H9 (cell line): Measurements from ENCODE around the gene RDM1. TPM values are rescaled to one million over a fixed set of nuclear protein-coding genes. Genes with fewer than 3 reads are reported as not detected.

Experiments used
- DNase-seq: peaks from one replicate; pipeline ENCODE4 v3.0.0-alpha.2; 2017
- H2AFZ ChIP-seq: one replicate; pipeline ENCODE4 v1.6.1; 2013; ENCODE audit warnings: mild to moderate bottlenecking, low read length, control low read depth, moderate library complexity
- H2AK5ac ChIP-seq: 2 replicates; pipeline ENCODE4 v1.6.1; 2013; ENCODE audit warnings: low read length, control low read depth, mixed read lengths; ENCODE audit not compliant: insufficient read length
- H2BK120ac ChIP-seq: one replicate; pipeline ENCODE4 v1.6.1; 2013; ENCODE audit warnings: low read depth, mild to moderate bottlenecking, low read length, control low read depth, inconsistent platforms; ENCODE audit not compliant: poor library complexity, severe bottlenecking
- H2BK12ac ChIP-seq: 2 replicates; pipeline ENCODE4 v1.6.1; 2013; ENCODE audit warnings: low read length, control low read depth, mixed read lengths, low read depth; ENCODE audit not compliant: insufficient read length
- H2BK15ac ChIP-seq: 2 replicates; pipeline ENCODE4 v1.6.1; 2013; ENCODE audit warnings: low read depth, low read length, control low read depth
- H2BK20ac ChIP-seq: one replicate; pipeline ENCODE4 v1.6.1; 2013; ENCODE audit warnings: low read depth, mild to moderate bottlenecking, low read length, control low read depth, inconsistent platforms; ENCODE audit not compliant: poor library complexity, severe bottlenecking
- H2BK5ac ChIP-seq: 2 replicates; pipeline ENCODE4 v1.6.1; 2013; ENCODE audit warnings: low read length, control low read depth, mixed read lengths; ENCODE audit not compliant: insufficient read length
- H3K14ac ChIP-seq: 2 replicates; pipeline ENCODE4 v1.6.1; 2013; ENCODE audit warnings: low read length, control low read depth; ENCODE audit not compliant: insufficient read depth
- H3K18ac ChIP-seq: 2 replicates; pipeline ENCODE4 v1.6.1; 2013; ENCODE audit warnings: low read depth, mild to moderate bottlenecking, mixed read lengths, low read length, control low read depth; ENCODE audit not compliant: insufficient read length
- H3K23ac ChIP-seq: 2 replicates; pipeline ENCODE4 v1.6.1; 2013; ENCODE audit warnings: low read length, control low read depth, mixed read lengths, low read depth; ENCODE audit not compliant: insufficient read length
- H3K23me2 ChIP-seq: 2 replicates; pipeline ENCODE4 v1.6.1; 2013; ENCODE audit warnings: low read depth, mild to moderate bottlenecking, mixed read lengths, low read length, control low read depth; ENCODE audit not compliant: insufficient read length, poor library complexity, severe bottlenecking
- H3K27ac ChIP-seq: 2 replicates; pipeline ENCODE4 v1.5.1; 2013; ENCODE audit warnings: low read length, control low read depth, mixed read lengths, low read depth; ENCODE audit not compliant: insufficient read length
- H3K27me3 ChIP-seq: 2 replicates; pipeline ENCODE4 v1.6.1; 2013; ENCODE audit warnings: low read length, control low read depth, inconsistent platforms; ENCODE audit not compliant: insufficient read depth
- H3K4ac ChIP-seq: 2 replicates; pipeline ENCODE4 v1.6.1; 2013; ENCODE audit warnings: low read depth, mild to moderate bottlenecking, control low read depth, inconsistent platforms, low read length, moderate library complexity
- H3K4me1 ChIP-seq: 2 replicates; pipeline ENCODE4 v1.6.1; 2013; ENCODE audit warnings: low read length, control low read depth, inconsistent platforms; ENCODE audit not compliant: insufficient read depth
- H3K4me2 ChIP-seq: 2 replicates; pipeline ENCODE4 v1.6.1; 2013; ENCODE audit warnings: low read length, control low read depth, mixed read lengths; ENCODE audit not compliant: insufficient read length, insufficient read depth
- H3K56ac ChIP-seq: 2 replicates; pipeline ENCODE4 v1.6.1; 2013; ENCODE audit warnings: low read depth, mild to moderate bottlenecking, mixed read lengths, low read length, control low read depth; ENCODE audit not compliant: insufficient read length
- H3K79me1 ChIP-seq: 2 replicates; pipeline ENCODE4 v1.6.1; 2013; ENCODE audit warnings: low read depth, mild to moderate bottlenecking, moderate library complexity, low read length, control low read depth, inconsistent platforms; ENCODE audit not compliant: insufficient read depth, poor library complexity, severe bottlenecking
- H3K79me2 ChIP-seq: 2 replicates; pipeline ENCODE4 v1.6.1; 2013; ENCODE audit warnings: low read length, control low read depth, inconsistent platforms; ENCODE audit not compliant: insufficient read depth
- H3K9ac ChIP-seq: 2 replicates; pipeline ENCODE4 v1.6.1; 2013; ENCODE audit warnings: low read length, control low read depth, mixed read lengths; ENCODE audit not compliant: insufficient read length; ENCODE audit errors: extremely low read depth
- H3K9me3 ChIP-seq: one replicate; pipeline ENCODE4 v1.6.1; 2013; ENCODE audit warnings: low read depth, low read length, inconsistent platforms; ENCODE audit not compliant: control insufficient read depth
- H3T11ph ChIP-seq: one replicate; pipeline ENCODE4 v1.6.1; 2013; ENCODE audit warnings: mild to moderate bottlenecking, low read length, control low read depth, inconsistent platforms
- H4K20me1 ChIP-seq: one replicate; pipeline ENCODE4 v1.6.1; 2013; ENCODE audit not compliant: control insufficient read depth, insufficient read length, insufficient read depth
- H4K5ac ChIP-seq: 2 replicates; pipeline ENCODE4 v1.6.1; 2013; ENCODE audit warnings: low read depth, mild to moderate bottlenecking, mixed read lengths, low read length, control low read depth; ENCODE audit not compliant: insufficient read length
- H4K8ac ChIP-seq: replicated peaks from 2 replicates; pipeline ENCODE4 v1.6.1; 2013; ENCODE audit warnings: low read length, control low read depth, mixed read lengths, low read depth; ENCODE audit not compliant: insufficient read length
- H4K91ac ChIP-seq: 2 replicates; pipeline ENCODE4 v1.6.1; 2013; ENCODE audit warnings: low read depth, mild to moderate bottlenecking, moderate library complexity, mixed read lengths, low read length, control low read depth; ENCODE audit not compliant: insufficient read length
- H3K27ac Mint-ChIP-seq, 3 experiments: 2 replicates in 2 of 3; 3 replicates in 1 of 3; pipeline ENCODE4 v1.8.0; 2020 to 2021; ENCODE audit warnings: mixed read lengths in 3 of 3, mild to moderate bottlenecking in 1 of 3, moderate library complexity in 1 of 3
- H3K27me3 Mint-ChIP-seq: 2 replicates; pipeline ENCODE4 v1.8.0; 2021; ENCODE audit warnings: low read depth, mild to moderate bottlenecking, moderate library complexity, mixed read lengths
- H3K36me3 Mint-ChIP-seq, 3 experiments: 2 replicates in 2 of 3; 3 replicates in 1 of 3; pipeline ENCODE4 v1.8.0; 2020 to 2021; ENCODE audit warnings: low read depth in 3 of 3, mixed read lengths in 3 of 3; ENCODE audit not compliant: insufficient read depth in 1 of 3
- H3K4me1 Mint-ChIP-seq, 2 experiments: 2 replicates each; pipeline ENCODE4 v1.8.0; 2020; ENCODE audit warnings: mixed read lengths in 2 of 2
- H3K4me3 Mint-ChIP-seq, 2 experiments: 2 replicates in 1 of 2; 3 replicates in 1 of 2; pipeline ENCODE4 v1.8.0; 2020 to 2021; ENCODE audit warnings: mild to moderate bottlenecking in 2 of 2, mixed read lengths in 2 of 2, moderate library complexity in 1 of 2
- H3K9me3 Mint-ChIP-seq, 2 experiments: 2 replicates in 1 of 2; 3 replicates in 1 of 2; pipeline ENCODE4 v1.8.0; 2020; ENCODE audit warnings: mild to moderate bottlenecking in 2 of 2, mixed read lengths in 2 of 2, moderate library complexity in 1 of 2
- CTCF ChIP-seq: fragments of 200-600 bp; sonication (generic); conservative IDR thresholded peaks from 3 replicates; pipeline ENCODE4 v1.8.0; 2021; ENCODE audit warnings: antibody characterized with exemption, mild to moderate bottlenecking
- WGBS: extraction: QIAGEN DNeasy Blood & Tissue Kit; methylation state at CpG from one replicate; pipeline ENCODE4 v1.1.7; 2013; ENCODE audit warnings: missing lambda C conversion rate, low lambda C conversion rate, mixed read lengths; ENCODE audit not compliant: insufficient read length; ENCODE audit errors: extremely low coverage; 5-methylcytosine and 5-hydroxymethylcytosine counted together
- total RNA-seq: library from RNA; stranded (reverse); gene quantifications from 2 replicates; pipeline ENCODE4 v1.2.1, GENCODE V29; 2021

RDM1 gene
- total RNA-seq, 1 experiment from 2014 or later, result 9.0 TPM

GRCh38 chr17:35973333-35974260 is 43.0 kb upstream of the RDM1 start:
- Histone ChIP-seq H3K23me2 (no peaks in the 10 kb centered on the region), H3K14ac (no peak overlapping the region; the same call in 1 of the 2 replicates), H2BK15ac (no peak overlapping the region), H4K20me1 (no peaks in the 10 kb centered on the region), H3K23ac (no peak overlapping the region), H3K79me1 (no peaks in the 10 kb centered on the region), H3K27me3 (no peaks in the 10 kb centered on the region), H3K4me2 (no peak overlapping the region), H2BK12ac (no peak overlapping the region), H3K79me2 (no peaks in the 10 kb centered on the region), H3T11ph (no peak overlapping the region), H2AK5ac (no peak overlapping the region), H4K91ac (no peak overlapping the region), H2BK120ac (no peak overlapping the region), H3K9me3 (no peaks in the 10 kb centered on the region), H3K4me1 (no peaks in the 10 kb centered on the region), H4K5ac (no peak overlapping the region), H3K9ac (no peak overlapping the region), H2BK5ac (no peak overlapping the region), H3K56ac (no peak overlapping the region), H3K4ac (no peak overlapping the region), H4K8ac (no peak overlapping the region), H3K18ac (no peak overlapping the region), H2AFZ (no peak overlapping the region), H2BK20ac (no peak overlapping the region), H3K27ac (no peak overlapping the region)
- peaks cover 1% of the 10 kb centered on the region; the same call in 1 of the 2 replicates for H3K27me3 Mint-ChIP-seq
- no peak for TF ChIP-seq CTCF
- DNase-seq, result no peak
- no peaks in the 10 kb centered on the region for H3K36me3 Mint-ChIP-seq
- WGBS, result no CpG with 5 or more reads among the region's 10 CpGs
- no peaks in the 10 kb centered on the region for H3K9me3 Mint-ChIP-seq
- no peak overlapping the region for H3K4me3 Mint-ChIP-seq
- peaks cover 5 to 11% of the 10 kb centered on the region in 2 experiments; a peak in 3 of 4 replicates for H3K4me1 Mint-ChIP-seq
- no peak overlapping the region for H3K27ac Mint-ChIP-seq
